ENCODE results near the gene UBTD2.

DNA sequence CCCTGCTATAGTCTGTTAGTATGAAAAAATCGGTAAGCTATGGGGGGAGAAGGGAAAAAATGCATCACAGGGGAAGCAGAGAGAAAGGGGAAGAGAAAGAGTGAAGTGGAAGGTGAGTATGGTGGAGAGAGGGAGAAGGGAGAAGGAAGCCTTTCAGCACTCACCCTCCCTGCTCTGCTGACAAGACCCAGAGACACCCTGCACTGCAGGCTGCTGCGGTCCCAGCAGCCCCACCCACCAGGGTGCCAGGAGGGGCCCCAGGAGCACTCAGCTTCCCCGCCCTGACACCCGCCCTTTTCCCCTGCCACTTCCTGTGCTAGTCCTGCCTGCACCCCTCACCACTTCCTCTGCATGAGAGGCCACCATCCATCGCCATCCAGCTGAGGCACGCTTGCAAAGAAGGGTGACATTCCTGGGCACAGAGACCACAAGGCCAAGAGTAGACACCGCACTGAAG lies 108.3 kb downstream of the UBTD2 start:
- TF ChIP-seq CTCF (IDR thresholded peaks at IDR 0.05), result no peak
- no peak for TF ChIP-seq EP300 (IDR thresholded peaks at IDR 0.05)
- TF ChIP-seq POLR2A (IDR thresholded peaks at IDR 0.05), result no peak
- TF ChIP-seq POLR2AphosphoS5 (IDR thresholded peaks at IDR 0.05), result no peak
